ENCODE data around the gene FOXP1.
"Not testable (repeated sequence)": the region's sequence is repeated elsewhere in the genome, so short reads cannot be mapped to it uniquely, and the experiment has no call there.

Gene FOXP1

DNA sequence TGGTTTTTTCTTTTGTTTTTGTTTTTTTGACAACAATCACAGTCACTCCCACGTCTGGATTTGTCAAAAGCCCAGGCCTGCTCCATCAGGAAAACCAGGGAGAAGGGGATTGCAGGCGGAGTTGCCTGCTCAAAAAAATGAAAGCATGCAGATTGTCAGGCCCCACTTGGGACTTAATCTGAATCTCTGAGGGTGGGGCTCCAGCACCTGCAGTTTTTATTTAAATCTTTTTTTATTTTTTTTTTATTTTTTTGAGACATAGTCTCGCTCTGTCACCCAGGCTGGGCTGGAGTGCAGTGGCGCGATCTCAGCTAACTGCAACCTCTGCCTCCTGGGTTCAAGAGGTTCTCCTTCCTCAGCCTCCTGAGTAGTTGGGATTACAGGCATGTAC is 140.9 kb downstream of the FOXP1 start:
- no peaks in the 10 kb centered on the region for H3K79me2 ChIP-seq (ENCODE audit: control insufficient read depth, insufficient read depth, low read length, unreplicated experiment)
- no peaks in the 10 kb centered on the region for H3K36me3 ChIP-seq (ENCODE audit: insufficient read depth, low read length)
- no peak overlapping the region for H3K27ac ChIP-seq (ENCODE audit: low read depth, low read length)
- peaks cover 11% of the 10 kb centered on the region for H3K4me1 ChIP-seq (ENCODE audit: control insufficient read depth, insufficient read depth, low read length, unreplicated experiment)
- H3K4me3 ChIP-seq (ENCODE audit: low read depth, low read length): no peak overlapping the region
- H2AFZ ChIP-seq (ENCODE audit: low read length, unreplicated experiment): no peak overlapping the region
- no peaks in the 10 kb centered on the region for H3K27me3 ChIP-seq (ENCODE audit: insufficient read depth, low read length)

DNA sequence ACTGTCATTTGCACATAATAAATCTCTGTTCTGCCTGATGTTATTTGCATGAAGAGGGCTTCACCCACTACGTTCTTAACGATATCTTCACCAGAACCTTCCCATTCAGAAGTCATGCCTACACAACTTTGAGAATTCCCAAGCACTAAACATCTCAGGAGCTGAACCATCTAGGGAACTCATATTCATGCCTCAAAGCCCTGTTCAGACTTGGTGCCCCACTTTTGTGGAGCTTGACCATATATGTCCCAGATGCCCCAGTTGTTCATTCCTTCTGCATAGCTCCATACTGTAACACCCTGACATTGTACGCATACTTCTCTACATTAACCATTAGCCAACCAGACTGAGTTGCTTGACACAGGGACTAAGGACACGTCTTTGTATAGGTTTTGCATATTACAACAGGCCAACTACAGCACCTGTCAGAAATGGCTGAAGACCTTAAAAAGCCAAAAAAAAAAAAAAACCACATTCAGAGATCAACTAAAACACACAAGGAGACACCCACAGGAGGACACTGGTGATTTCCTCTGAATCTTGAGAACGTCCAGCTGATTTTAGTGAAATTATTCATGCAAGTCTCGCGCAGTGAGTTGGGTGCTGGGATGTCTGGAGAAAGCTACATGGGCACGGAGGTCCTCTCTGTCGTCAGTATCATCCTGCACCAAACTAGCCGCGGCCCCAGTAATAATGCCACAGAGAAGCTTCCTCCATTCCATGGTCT is 141.4 kb downstream of the FOXP1 start:
- Histone ChIP-seq H3K27ac (ENCODE audit: low read depth, low read length) (no peak overlapping the region), H2AFZ (ENCODE audit: low read length, unreplicated experiment) (no peak overlapping the region), H3K4me3 (ENCODE audit: low read depth, low read length) (no peak overlapping the region), H3K79me2 (ENCODE audit: control insufficient read depth, insufficient read depth, low read length, unreplicated experiment) (no peaks in the 10 kb centered on the region), H3K36me3 (ENCODE audit: insufficient read depth, low read length) (no peaks in the 10 kb centered on the region), H3K4me1 (ENCODE audit: control insufficient read depth, insufficient read depth, low read length, unreplicated experiment) (peaks cover 11% of the 10 kb centered on the region), H3K27me3 (ENCODE audit: insufficient read depth, low read length) (no peaks in the 10 kb centered on the region)

DNA sequence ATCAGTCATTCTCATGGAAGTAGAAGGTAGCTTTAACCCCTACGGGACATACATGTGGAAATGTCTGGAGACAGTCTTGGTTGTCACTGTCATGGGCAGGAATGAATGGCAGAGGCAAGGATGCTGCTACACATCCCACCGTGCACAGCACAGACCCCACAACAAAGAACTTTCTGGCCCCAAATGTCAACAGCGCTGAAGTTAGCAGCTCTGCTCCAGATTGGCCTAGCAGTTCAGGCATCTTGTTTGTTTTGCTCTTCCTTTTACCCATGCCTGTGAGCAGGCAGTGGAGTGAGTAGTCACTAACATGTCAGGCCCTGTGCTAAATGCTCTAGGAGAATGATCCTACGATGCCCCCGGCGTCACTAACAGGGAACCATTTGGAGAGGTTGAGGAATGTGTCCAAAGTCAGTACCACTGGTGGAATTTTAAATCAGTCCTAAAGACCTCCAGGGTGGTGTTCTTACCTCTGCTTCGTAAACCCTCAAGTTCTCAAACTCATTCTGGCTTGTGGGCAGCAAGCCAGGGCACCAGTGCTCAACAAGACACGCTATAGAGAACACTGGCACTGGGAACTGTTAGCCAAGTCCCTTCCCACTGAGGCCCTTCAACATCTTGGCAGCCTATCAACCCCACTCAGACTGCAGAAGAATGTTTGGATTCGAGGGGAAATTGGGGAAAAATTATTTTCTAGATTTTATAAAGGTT is 142.2 kb downstream of the FOXP1 start:
- no peak overlapping the region for H3K4me3 ChIP-seq (ENCODE audit: low read depth, low read length)
- H3K79me2 ChIP-seq (ENCODE audit: control insufficient read depth, insufficient read depth, low read length, unreplicated experiment): no peaks in the 10 kb centered on the region
- no peak overlapping the region for H2AFZ ChIP-seq (ENCODE audit: low read length, unreplicated experiment)
- no peaks in the 10 kb centered on the region for H3K27me3 ChIP-seq (ENCODE audit: insufficient read depth, low read length)
- no peaks in the 10 kb centered on the region for H3K36me3 ChIP-seq (ENCODE audit: insufficient read depth, low read length)
- H3K4me1 ChIP-seq (ENCODE audit: control insufficient read depth, insufficient read depth, low read length, unreplicated experiment): peaks cover 11% of the 10 kb centered on the region
- no peak overlapping the region for H3K27ac ChIP-seq (ENCODE audit: low read depth, low read length)

GRCh38 chr3:71438904-71439303 is 144.6 kb downstream of the FOXP1 start:
- no peaks in the 10 kb centered on the region for H3K36me3 ChIP-seq (ENCODE audit: insufficient read depth, low read length)
- H3K4me3 ChIP-seq (ENCODE audit: low read depth, low read length): no peak overlapping the region
- H3K79me2 ChIP-seq (ENCODE audit: control insufficient read depth, insufficient read depth, low read length, unreplicated experiment): no peaks in the 10 kb centered on the region
- peaks cover 2% of the 10 kb centered on the region for H3K4me1 ChIP-seq (ENCODE audit: control insufficient read depth, insufficient read depth, low read length, unreplicated experiment)
- H3K27me3 ChIP-seq (ENCODE audit: insufficient read depth, low read length): no peaks in the 10 kb centered on the region
- H3K27ac ChIP-seq (ENCODE audit: low read depth, low read length): no peak overlapping the region
- H2AFZ ChIP-seq (ENCODE audit: low read length, unreplicated experiment): no peak overlapping the region

- Histone ChIP-seq H3K27me3 (ENCODE audit: insufficient read depth, low read length) (no peaks in the 10 kb centered on the region), H3K79me2 (ENCODE audit: control insufficient read depth, insufficient read depth, low read length, unreplicated experiment) (no peaks in the 10 kb centered on the region), H3K36me3 (ENCODE audit: insufficient read depth, low read length) (no peaks in the 10 kb centered on the region), H3K4me1 (ENCODE audit: control insufficient read depth, insufficient read depth, low read length, unreplicated experiment) (no peaks in the 10 kb centered on the region), H3K4me3 (ENCODE audit: low read depth, low read length) (no peak overlapping the region), H3K27ac (ENCODE audit: low read depth, low read length) (no peak overlapping the region), H2AFZ (ENCODE audit: low read length, unreplicated experiment) (no peak overlapping the region)
Measured at GRCh38 chr3:71438071-71438685, 145.3 kb downstream of the FOXP1 start.

DNA sequence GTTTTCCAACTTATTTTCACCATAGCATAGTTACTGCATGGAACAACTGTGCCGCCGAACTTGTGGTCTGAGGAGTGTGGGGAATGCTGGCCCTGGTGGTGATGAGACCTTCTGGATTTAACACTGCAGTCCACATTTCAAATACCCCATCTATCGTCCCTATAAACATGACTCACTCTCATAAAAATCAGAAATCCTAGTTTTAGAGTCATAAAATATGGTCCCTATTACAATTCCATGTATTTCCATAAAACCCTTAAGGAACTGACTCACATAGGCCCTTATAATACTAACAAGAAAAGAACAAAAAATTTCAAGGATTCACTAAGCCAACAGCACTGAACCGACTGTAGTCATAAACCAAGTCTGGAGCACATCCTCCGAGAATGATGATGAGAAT is 147.2 kb downstream of the FOXP1 start:
- no peak overlapping the region for H2AFZ ChIP-seq (ENCODE audit: low read length, unreplicated experiment)
- no peak overlapping the region for H3K27ac ChIP-seq (ENCODE audit: low read depth, low read length)
- H3K27me3 ChIP-seq (ENCODE audit: insufficient read depth, low read length): no peaks in the 10 kb centered on the region
- H3K4me1 ChIP-seq (ENCODE audit: control insufficient read depth, insufficient read depth, low read length, unreplicated experiment): no peaks in the 10 kb centered on the region
- H3K36me3 ChIP-seq (ENCODE audit: insufficient read depth, low read length): no peaks in the 10 kb centered on the region
- no peaks in the 10 kb centered on the region for H3K79me2 ChIP-seq (ENCODE audit: control insufficient read depth, insufficient read depth, low read length, unreplicated experiment)
- H3K4me3 ChIP-seq (ENCODE audit: low read depth, low read length): no peak overlapping the region

GRCh38 chr3:71435836-71436235 is 147.7 kb downstream of the FOXP1 start:
- not testable (repeated sequence) for H2AFZ ChIP-seq (ENCODE audit: low read length, unreplicated experiment); H3K4me3 ChIP-seq (ENCODE audit: low read depth, low read length); H3K4me1 ChIP-seq (ENCODE audit: control insufficient read depth, insufficient read depth, low read length, unreplicated experiment); H3K36me3 ChIP-seq (ENCODE audit: insufficient read depth, low read length); H3K27me3 ChIP-seq (ENCODE audit: insufficient read depth, low read length); H3K79me2 ChIP-seq (ENCODE audit: control insufficient read depth, insufficient read depth, low read length, unreplicated experiment); H3K27ac ChIP-seq (ENCODE audit: low read depth, low read length)

GRCh38 chr3:71433631-71434030 is 149.9 kb downstream of the FOXP1 start:
- no peak overlapping the region for H3K4me3 ChIP-seq (ENCODE audit: low read depth, low read length)
- no peaks in the 10 kb centered on the region for H3K27me3 ChIP-seq (ENCODE audit: insufficient read depth, low read length)
- no peaks in the 10 kb centered on the region for H3K4me1 ChIP-seq (ENCODE audit: control insufficient read depth, insufficient read depth, low read length, unreplicated experiment)
- no peaks in the 10 kb centered on the region for H3K79me2 ChIP-seq (ENCODE audit: control insufficient read depth, insufficient read depth, low read length, unreplicated experiment)
- no peak overlapping the region for H3K27ac ChIP-seq (ENCODE audit: low read depth, low read length)
- H3K36me3 ChIP-seq (ENCODE audit: insufficient read depth, low read length): no peaks in the 10 kb centered on the region
- no peak overlapping the region for H2AFZ ChIP-seq (ENCODE audit: low read length, unreplicated experiment)

DNA sequence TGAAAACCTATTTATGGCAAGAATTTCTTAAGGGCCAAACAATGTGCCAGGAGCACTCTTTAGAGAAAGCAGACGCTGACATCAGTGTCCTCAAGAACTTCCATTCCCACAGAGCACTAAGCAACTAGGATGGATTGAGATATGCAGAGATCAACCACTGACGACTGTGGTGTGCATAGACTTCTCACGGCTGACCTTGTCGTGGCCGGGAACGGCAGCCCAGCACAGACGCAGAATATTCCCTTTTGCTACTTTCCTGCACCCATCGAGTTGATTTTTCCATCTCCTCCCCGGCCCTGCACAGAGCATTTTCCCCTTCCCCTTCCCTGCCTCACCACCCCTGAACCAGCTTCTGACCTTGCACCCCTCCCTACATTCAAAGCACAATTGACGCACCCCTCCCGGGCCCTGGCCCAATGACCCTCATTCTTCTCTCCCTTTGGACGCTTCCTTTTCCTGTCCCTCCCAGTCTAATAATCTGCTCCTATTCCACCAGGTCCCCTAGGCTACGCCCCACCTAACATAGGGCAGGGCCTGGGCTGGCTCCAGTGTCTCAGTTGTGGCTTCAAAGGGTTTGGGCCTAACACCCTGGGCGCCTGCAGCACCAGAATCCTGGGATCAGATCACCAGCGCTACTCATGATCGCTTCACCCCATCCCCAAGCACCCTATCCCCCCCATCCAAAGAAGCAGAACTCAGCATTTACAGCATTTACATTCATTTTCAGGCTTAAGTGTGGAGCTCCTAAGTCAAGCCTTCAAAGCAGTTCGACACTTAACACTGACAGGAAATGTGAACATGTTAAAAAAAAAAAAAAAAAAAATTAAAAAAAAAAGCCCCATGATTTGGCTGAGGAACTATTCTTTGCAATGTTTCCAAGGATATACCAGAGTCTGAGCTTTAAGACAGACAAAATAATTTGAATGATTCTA is 151.2 kb downstream of the FOXP1 start:
- Histone ChIP-seq H2AFZ (ENCODE audit: low read length, unreplicated experiment) (no peak overlapping the region), H3K79me2 (ENCODE audit: control insufficient read depth, insufficient read depth, low read length, unreplicated experiment) (no peaks in the 10 kb centered on the region), H3K4me3 (ENCODE audit: low read depth, low read length) (no peak overlapping the region), H3K4me1 (ENCODE audit: control insufficient read depth, insufficient read depth, low read length, unreplicated experiment) (no peaks in the 10 kb centered on the region), H3K36me3 (ENCODE audit: insufficient read depth, low read length) (no peaks in the 10 kb centered on the region), H3K27ac (ENCODE audit: low read depth, low read length) (no peak overlapping the region), H3K27me3 (ENCODE audit: insufficient read depth, low read length) (no peaks in the 10 kb centered on the region)

DNA sequence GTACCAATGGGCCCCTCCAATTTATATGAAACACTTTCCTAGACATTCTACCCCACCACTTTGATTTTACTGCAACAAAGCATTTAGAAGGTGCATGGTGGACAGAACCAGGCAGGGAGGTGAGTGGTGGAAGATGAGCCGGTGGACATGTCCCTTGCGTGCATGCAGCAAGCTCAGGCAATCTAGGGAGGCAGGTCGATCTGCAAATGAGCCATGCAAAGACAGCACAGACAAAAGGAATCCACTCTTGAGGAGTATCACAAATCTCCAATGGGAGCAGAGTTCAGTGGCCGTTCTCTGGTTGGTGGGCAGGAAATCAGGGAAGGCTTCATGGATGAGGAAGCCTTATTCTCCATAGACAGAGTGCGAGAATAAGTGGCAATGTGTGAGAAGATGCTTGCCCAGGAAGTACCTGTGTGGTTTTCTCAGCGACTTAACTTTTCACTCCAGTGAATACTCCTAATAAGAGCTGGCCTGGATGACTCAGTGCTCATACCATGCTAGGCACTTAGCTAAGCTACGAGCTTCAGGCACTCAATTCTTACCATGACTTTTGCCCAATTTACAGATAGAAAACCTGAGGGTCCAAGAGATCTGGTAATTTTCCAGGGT is 152.5 kb downstream of the FOXP1 start:
- H3K4me3 ChIP-seq (ENCODE audit: low read depth, low read length): no peak overlapping the region
- H2AFZ ChIP-seq (ENCODE audit: low read length, unreplicated experiment): no peak overlapping the region
- H3K36me3 ChIP-seq (ENCODE audit: insufficient read depth, low read length): no peaks in the 10 kb centered on the region
- no peaks in the 10 kb centered on the region for H3K79me2 ChIP-seq (ENCODE audit: control insufficient read depth, insufficient read depth, low read length, unreplicated experiment)
- H3K27ac ChIP-seq (ENCODE audit: low read depth, low read length): no peak overlapping the region
- no peaks in the 10 kb centered on the region for H3K4me1 ChIP-seq (ENCODE audit: control insufficient read depth, insufficient read depth, low read length, unreplicated experiment)
- H3K27me3 ChIP-seq (ENCODE audit: insufficient read depth, low read length): no peaks in the 10 kb centered on the region
